ENCODE results near the gene PLBD2. TPM values are rescaled to one million over a fixed set of nuclear protein-coding genes. Genes with fewer than 3 reads are reported as not detected.

PLBD2 gene, protein sequence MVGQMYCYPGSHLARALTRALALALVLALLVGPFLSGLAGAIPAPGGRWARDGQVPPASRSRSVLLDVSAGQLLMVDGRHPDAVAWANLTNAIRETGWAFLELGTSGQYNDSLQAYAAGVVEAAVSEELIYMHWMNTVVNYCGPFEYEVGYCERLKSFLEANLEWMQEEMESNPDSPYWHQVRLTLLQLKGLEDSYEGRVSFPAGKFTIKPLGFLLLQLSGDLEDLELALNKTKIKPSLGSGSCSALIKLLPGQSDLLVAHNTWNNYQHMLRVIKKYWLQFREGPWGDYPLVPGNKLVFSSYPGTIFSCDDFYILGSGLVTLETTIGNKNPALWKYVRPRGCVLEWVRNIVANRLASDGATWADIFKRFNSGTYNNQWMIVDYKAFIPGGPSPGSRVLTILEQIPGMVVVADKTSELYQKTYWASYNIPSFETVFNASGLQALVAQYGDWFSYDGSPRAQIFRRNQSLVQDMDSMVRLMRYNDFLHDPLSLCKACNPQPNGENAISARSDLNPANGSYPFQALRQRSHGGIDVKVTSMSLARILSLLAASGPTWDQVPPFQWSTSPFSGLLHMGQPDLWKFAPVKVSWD
- polyA plus RNA-seq (2011; rRNA removed) (16.0 and 32.7 TPM in 2 replicates), polyA minus RNA-seq (2011; rRNA and poly(A)+ RNA removed) (22.7 and 35.5 TPM in 2 replicates)

GRCh38 chr12:113358381-113359132 lies at the start of gene PLBD2:
TSS of gene PLBD2 (plus strand) at chr12:113358587. CDS start at chr12:113358601, 14 bp downstream.
- peak within 1 kb of the TSS; percentile 92 for H3K4me3 ChIP-seq (ENCODE audit: low read depth, low read length)
- POLR2A ChIA-PET, result interaction anchor here (0.7 to 1.4 kb wide), 4 partner anchors 64 to 175 kb away, joined by 3 to 5 read pairs (median 4); partner anchors contain the start of gene SDSL
- H3K27ac ChIP-seq (ENCODE audit: low read depth, low read length), result no peak within 1 kb of the TSS
- peaks cover 2% of the 10 kb centered on the region for H3K27me3 ChIP-seq (ENCODE audit: control insufficient read depth, insufficient read depth, low read length)
- TF ChIP-seq, protein P1, sequence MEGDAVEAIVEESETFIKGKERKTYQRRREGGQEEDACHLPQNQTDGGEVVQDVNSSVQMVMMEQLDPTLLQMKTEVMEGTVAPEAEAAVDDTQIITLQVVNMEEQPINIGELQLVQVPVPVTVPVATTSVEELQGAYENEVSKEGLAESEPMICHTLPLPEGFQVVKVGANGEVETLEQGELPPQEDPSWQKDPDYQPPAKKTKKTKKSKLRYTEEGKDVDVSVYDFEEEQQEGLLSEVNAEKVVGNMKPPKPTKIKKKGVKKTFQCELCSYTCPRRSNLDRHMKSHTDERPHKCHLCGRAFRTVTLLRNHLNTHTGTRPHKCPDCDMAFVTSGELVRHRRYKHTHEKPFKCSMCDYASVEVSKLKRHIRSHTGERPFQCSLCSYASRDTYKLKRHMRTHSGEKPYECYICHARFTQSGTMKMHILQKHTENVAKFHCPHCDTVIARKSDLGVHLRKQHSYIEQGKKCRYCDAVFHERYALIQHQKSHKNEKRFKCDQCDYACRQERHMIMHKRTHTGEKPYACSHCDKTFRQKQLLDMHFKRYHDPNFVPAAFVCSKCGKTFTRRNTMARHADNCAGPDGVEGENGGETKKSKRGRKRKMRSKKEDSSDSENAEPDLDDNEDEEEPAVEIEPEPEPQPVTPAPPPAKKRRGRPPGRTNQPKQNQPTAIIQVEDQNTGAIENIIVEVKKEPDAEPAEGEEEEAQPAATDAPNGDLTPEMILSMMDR (IDR thresholded peaks at IDR 0.05; ENCODE audit: low read depth, low read length), result no peak
- CTCF ChIA-PET, result interaction anchor here (0.7 to 0.8 kb wide), 3 partner anchors 67 to 163 kb away, joined by 3 to 9 read pairs (median 3); no protein-coding TSS in a partner anchor
- peak; percentile 81 for DNase-seq (ENCODE audit: low read depth, low spot score)
- peaks cover 3% of the 10 kb centered on the region; the same call in 1 of the 2 replicates for H3K9me3 ChIP-seq (ENCODE audit: control insufficient read depth, insufficient read depth, low read length)

- DNase-seq (ENCODE audit: low read depth, low spot score), result no peak
- CTCF ChIA-PET, result interaction anchor here (0.7 to 2.3 kb wide), 4 partner anchors 88 to 136 kb away, joined by 3 to 17 read pairs (median 4); no protein-coding TSS in a partner anchor
- Histone ChIP-seq H3K9me3 (ENCODE audit: control insufficient read depth, insufficient read depth, low read length) (no peaks in the 10 kb centered on the region), H3K27me3 (ENCODE audit: control insufficient read depth, insufficient read depth, low read length) (no peaks in the 10 kb centered on the region), H3K4me3 (ENCODE audit: low read depth, low read length) (no peak overlapping the region), H3K27ac (ENCODE audit: low read depth, low read length) (no peak overlapping the region)
- TF ChIP-seq, protein P1 (IDR thresholded peaks at IDR 0.05; ENCODE audit: low read depth, low read length), result 0 out of 2 replicates have a peak, but pooled peaks have one; percentile 10
- POLR2A ChIA-PET, result no interaction called here
These were observed 47.9 kb upstream of the PLBD2 start for GRCh38 chr12:113310489-113310888.

- H3K27me3 ChIP-seq (ENCODE audit: control insufficient read depth, insufficient read depth, low read length), result no peaks in the 10 kb centered on the region
- H3K9me3 ChIP-seq (ENCODE audit: control insufficient read depth, insufficient read depth, low read length), result no peaks in the 10 kb centered on the region
- TF ChIP-seq, protein P1 (IDR thresholded peaks at IDR 0.05; ENCODE audit: low read depth, low read length), result no peak
- H3K27ac ChIP-seq (ENCODE audit: low read depth, low read length), result peak overlapping the region; percentile 31
- POLR2A ChIA-PET, result no interaction called here
- DNase-seq (ENCODE audit: low read depth, low spot score), result no peak
- CTCF ChIA-PET, result interaction anchor here (0.5 to 5.2 kb wide), 7 partner anchors 9 to 140 kb away, joined by 3 to 53 read pairs (median 7); partner anchors contain the start of gene SDSL
- no peak overlapping the region for H3K4me3 ChIP-seq (ENCODE audit: low read depth, low read length)
These were observed 44.3 kb upstream of the PLBD2 start for GRCh38 chr12:113314121-113314529.

GRCh38 chr12:113315358-113315757 lies 43.0 kb upstream of the PLBD2 start:
- TF ChIP-seq, protein P1 (IDR thresholded peaks at IDR 0.05; ENCODE audit: low read depth, low read length), result no peak
- no peak for DNase-seq (ENCODE audit: low read depth, low spot score)
- Histone ChIP-seq H3K27ac (ENCODE audit: low read depth, low read length) (no peak overlapping the region), H3K9me3 (ENCODE audit: control insufficient read depth, insufficient read depth, low read length) (no peaks in the 10 kb centered on the region; the same call in 1 of the 2 replicates), H3K27me3 (ENCODE audit: control insufficient read depth, insufficient read depth, low read length) (no peaks in the 10 kb centered on the region), H3K4me3 (ENCODE audit: low read depth, low read length) (no peak overlapping the region)
- ChIA-PET CTCF (interaction anchor here (0.9 to 5.2 kb wide), 2 partner anchors 110 to 140 kb away, joined by 4 to 53 read pairs; no protein-coding TSS in a partner anchor), POLR2A (no interaction called here)

All from AG04450 (cell line).